EH (cell line): ENCODE data around the gene CCT7.
"Not testable (repeated sequence)": the region's sequence is repeated elsewhere in the genome, so short reads cannot be mapped to it uniquely, and the experiment has no call there.

Source experiments
- DNase-seq: peaks from one replicate; pipeline ENCODE4 v3.0.0-alpha.2; 2015; ENCODE audit warnings: low read depth

CCT7 gene

DNA sequence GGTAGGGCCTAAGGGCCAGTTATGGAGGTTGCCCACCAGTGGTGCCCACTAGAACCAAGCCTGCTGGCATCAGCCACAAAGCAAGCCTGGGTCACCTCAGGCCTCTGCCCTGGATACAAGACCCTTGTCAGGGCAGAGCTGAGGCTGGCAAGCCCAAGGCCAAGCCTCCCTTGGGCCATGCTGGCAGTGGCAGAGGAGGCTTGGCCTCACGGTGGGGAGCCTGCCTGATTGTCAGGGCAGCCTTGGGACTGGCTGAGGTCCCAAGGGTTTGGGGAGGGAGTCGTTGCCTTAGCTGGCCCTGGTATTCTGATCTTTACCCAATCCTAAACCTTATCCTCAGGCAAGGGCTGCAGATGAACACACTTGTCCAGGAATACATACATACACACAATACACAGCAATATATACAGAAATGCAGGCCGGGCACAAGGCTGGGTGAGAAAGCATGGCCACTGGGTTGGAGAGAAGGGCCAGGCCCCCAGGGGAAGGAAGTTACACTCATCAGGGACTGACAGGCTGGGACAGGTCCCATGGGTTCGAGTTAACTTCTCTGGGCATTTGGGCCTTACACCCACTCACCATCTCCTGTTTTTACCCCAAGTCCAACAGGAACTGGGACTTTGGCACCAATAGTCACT lies 21.0 kb downstream of the CCT7 start:
- no peak for DNase-seq

DNA sequence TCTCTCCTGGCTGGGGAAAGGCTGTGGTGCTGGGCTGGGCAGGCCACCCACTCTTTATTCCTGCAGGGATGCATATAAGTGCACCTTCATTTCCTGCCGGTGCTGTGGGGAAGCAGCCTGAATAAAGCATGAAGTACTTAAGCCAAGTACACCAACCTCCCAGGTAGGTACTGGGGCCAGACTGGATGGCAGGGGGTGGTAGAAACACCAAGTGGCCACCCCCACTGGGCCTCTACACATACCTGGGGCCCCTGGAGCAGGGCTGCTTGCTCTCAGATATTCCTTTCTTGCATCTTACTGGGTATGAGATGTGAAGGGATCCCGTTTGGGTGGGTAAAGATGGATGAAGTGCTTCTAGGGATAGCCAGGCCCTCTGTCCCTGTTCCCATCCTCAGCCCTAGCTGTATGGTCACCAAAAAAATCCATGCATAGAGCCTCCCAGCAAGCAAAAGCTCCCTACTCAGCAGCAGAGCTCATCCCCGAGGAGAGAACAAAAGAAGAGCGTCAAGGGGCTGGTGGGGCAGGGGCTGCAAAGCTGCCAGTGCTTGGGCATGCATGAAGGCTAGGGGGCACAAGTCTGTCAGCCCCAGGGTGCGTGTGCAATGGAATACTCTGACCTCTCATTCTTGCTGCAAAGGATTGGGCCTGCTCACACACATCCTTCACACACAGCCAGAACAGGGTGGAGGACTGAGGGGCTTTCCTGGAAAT lies 22.0 kb downstream of the CCT7 start:
- DNase-seq = no peak

DNA sequence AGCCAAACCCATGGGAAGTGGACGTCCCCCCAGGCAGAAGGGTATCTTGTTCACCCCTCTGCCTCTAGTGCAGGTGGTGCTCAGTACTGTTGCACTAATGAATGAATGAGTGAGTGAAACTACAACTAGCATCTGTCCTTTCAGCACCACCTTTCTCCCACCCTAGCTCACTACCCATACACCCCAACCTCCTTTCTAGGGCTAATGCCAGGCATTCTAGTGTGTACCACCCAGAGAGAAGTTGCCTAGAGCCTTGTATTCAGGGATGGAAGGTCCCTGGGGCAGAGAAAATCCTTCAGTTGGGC lies 22.5 kb downstream of the CCT7 start:
- no peak for DNase-seq

DNA sequence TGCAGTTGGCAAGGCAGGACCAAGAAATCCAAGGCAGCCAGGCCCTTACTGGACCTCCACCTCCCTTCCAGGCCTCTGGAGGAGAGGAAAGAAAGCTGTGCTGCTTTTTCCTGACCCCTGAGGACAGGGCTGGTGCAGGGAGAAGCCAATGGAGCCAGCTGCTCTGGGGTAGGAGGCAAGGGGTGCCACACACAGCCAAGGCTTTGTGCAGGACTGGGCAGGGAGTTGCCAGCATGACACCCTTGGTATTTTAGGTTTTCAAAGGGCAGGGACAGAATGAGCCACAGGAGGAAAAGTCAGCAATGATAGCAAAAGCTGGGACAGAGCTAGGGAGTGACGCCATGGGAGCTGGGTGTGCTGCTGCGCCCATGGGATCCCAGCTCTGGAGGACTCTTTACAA lies 22.9 kb downstream of the CCT7 start:
- no peak for DNase-seq

DNA sequence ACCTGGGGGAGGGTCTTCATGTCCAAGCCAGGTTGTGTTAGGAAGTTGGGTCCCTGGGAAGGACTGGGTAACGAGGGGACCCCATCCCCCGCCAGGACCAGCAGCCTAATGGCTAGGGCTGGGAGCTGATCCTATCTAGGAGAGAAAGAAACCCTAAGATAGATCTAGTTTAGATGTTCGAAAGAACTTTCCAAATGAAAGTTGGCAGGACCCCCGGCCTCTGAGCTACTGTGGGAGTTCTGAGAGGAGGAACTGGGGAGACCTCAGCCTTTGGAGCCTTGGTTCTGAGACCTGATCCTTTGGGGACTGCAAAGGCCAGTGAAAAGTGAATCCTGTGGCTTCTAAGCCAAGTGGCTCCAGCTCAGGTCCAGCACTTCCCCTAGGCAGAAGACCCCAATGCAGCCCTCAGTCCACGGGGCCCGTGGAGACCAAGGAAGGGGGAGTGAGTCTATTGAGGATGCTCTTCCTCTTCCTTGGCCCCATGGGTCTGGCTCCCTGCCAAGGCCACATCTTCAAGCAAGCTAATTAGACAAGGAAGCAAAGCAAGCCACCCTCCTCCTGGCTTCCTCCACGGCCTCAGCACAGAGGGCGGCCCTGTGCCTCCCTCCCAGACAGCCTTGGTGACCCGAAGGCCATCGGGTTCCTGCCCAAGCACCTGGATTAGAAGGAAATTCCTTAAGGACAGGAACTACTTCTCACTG lies 23.5 kb downstream of the CCT7 start:
- no peak for DNase-seq

DNA sequence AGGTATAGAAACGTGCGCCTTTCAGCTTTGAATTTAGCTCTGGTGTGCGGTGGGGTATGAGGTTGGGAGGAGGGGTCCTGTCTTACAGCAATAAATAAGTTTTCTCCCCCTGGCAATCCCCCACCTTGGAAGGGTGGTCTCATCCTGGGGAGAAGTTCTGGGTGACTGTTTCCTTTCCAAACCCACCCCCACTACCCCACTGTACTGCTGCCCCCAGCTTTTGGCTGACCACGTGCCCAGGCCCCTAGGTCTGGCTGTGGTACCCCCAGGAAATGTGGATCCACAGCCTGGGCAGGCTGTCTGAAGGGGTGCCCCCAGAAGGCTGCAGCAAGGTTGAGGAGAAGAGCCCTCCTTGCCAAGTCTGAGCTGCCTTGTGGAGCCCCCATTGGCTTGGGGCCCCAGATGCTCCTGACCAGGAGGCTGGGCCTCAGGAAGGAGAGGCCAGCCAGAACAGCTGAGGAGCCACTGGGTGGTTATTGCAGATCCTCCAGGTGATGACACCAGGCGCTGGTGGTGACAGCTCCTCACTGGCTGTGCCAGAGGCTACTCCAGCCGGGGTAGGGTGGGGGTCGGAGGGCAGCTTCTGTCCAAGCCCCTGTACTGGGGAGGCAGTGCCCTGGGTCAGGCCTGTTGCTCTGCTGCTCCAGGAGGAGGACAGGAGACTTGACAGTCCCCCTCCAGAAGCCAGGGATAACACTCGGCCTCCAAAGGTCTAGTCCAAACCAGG lies 24.2 kb downstream of the CCT7 start:
- DNase-seq = no peak

DNA sequence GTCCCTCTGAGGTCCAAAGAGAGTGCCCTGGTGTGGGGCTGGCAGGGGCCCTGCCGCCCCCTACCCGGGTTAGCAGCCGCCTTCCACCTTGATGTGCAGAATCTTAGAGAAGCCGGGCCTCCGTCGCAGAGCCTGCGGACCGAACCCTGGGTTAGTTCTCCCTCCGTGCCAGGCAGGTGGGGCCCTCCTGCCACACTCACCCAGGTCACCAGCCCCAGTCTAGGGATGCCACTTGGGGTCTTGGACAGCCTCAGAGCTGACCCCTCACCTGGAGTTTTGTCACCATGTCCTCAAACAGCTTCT lies 24.8 kb downstream of the CCT7 start:
- DNase-seq = no peak

DNA sequence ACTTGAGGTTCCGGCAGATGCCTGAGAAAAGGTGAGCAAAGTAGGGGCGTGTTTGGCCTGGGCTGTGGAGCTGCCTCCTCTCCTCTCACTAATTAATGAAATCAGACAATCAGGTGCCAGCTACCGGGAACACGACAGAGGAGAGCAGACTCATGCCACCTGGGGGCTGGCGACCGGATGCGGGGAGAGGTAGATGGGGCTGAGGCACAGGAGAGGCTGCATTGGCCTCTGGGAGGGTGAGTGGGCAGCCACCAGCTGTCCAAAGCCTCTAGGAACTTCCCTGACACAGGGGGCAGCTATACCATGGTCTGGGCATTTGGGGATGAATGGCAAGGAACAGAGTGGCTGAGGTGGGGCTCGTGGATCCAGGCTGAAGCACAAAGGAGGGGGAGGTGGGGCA lies 25.2 kb downstream of the CCT7 start:
- no peak for DNase-seq

DNA sequence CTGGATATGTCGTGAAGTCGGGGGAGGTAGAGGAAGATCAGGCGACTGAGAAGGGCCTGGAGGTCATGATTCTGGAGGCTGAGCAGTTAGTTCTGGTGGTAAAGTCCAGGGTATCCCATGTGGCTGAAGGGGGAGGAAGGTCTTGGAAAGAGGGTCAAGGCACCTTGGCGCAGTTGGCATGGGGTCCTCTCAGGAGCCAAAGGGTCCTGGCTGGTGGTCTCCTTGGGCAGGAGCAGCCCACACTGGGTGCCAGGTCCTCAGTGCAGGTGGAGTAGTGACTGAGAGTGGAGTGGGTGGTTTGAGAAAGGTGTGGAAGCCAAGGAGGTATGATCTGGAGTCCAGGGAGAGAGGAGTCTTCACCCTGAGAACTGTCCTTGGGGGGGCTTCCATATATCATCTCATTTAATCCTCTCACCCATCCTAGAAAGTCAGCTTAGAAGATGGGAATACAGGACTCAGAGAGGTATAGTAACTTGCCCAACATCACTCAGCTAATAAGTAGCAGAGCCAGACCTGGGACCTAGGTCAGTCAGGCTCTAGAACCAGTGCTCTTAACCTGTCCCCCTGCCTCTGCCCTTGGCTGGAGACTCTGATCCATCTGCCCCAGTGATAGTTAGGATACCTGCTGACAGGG lies 25.7 kb downstream of the CCT7 start:
- DNase-seq = no peak

DNA sequence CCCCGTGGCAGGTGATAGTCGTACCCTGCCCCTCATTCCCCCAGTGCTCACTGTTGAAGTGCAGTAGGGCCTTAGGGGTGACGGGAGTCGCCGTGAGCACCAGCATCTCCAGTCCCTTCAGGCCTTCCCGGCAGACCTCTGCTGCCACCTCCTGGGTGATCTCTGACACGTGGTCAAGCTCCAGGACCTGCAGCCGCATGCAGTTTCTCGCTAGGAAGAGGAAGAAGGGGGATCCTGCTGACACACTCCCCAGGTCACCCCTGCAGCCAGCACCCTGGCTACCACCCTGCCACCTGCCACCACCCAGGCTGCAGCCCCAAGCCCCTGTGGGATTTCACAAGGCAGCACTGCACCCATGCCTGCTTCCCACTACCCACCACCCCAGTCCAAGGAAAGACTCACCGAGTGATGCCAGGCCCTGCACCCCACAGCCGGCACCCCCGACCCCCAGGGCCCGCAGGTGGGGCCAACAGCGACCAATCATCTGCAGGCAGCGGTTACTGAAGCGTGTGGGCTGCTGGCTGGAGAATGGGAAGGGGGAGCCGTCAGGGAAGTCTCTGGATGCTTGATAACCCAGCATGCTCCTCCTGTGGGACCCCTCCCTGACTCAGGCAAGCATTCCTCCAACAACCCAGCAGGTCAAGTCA lies 26.4 kb downstream of the CCT7 start:
- DNase-seq = peak; percentile 58

DNA sequence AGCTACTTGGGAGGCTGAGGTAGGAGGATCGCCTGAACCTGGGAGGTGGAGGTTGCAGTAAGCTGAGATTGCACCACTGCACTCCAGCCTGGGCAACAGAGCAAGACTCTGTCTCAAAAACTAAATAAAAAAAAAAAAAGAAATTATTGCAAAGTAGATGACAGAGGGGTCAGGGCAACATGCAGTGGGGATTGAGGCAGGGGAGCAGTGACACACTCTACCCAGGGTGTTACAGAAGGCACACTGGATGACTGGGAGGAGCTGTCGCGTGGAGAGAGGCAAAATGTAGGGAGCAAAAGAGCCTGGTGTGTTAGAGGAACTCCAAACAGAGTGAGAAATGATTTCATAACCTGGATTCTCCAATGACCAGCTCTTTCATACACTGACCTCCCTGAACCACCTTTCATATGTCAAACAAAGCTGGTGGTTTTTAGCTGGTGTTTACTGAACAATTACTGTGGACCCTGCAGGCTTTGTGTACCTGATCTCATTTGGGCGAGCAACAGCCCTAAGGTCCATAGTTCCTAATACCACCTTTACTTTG lies 28.1 kb downstream of the CCT7 start:
- no peak for DNase-seq

DNA sequence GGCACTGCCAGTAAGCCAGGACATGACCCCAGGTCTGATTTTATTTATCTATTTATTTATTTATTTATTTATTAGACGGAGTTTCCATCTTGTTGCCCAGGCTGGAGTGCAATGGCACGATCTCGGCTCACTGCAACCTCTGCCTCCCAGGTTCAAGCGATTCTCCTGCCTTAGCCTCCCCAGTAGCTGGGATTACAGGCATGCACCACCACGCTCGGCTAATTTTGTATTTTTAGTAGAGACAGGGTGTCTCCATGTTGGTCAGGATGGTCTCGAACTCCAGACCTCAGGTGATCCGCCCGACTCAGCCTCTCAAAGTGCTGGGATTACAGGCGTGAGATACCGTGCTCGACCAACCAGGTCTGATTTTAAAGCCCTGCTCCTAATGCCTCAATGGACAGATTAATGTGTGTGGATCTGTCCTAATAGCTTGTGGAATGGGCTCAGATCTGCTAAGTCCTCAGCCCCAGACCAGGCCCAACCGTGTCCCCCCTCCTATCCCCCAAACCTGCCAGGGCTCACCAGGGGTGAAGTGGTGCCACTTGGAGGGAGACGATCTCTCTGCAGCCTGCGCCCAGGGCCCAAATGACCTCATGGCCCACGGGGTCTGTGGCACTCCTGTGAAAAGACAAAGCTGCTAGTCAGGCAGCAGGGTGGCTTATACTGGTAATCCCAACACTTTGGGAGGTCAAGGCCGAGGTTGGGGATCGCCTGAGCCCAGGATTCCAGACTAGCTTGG lies 28.8 kb downstream of the CCT7 start:
- DNase-seq = not testable (repeated sequence)

DNA sequence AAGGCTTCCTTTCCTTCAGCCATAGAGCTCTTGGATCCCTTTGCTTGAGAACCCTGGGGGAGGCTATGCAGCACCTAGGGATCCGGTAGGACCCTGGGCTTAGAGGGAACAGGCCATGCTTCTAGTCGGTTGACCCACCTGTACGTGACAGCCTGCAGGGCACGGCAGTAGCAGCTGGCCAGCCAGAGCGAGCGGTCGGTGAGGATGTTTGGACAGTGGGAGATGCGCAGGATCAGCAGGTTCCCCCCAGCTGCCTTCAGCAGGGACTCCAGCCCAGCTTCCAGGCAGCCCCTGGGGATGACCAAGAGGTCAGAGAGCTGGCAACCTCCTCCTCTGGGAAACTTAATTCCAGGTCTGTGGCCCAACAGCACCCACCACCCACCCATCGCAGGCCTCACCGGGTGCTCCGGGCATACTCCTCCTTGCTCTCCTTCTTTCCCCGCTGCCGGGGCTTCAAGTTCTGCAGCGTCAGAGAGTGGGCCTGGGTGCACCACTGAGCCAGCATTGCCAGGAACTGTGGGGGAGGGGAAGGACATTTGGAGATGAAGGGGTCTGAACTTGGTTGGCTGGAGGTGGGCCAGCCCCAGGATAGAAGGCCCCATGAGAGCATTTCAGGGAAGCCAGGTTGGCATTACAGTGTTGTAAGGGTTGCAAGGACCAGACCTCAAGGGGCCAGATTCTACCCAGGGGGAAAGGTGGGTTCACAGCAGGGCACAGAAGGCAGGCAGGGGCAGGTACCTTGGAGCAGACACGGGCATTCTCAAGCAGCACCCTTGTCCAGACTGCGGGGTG lies 29.6 kb downstream of the CCT7 start:
- DNase-seq = no peak

DNA sequence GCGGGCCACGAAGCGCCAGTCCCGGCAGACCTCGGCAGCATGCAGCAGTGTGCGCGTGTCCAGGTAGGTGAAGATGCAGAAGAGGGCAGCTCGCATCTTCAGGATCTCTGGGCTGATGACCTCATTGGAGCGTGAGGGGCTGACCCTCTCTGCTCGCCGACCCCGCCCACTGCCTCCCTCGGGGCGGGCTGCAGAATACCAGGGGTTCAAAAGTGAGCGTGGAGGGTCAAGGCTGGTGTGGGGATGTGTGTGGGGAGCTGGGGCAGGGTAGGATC lies 30.2 kb downstream of the CCT7 start:
- no peak for DNase-seq

DNA sequence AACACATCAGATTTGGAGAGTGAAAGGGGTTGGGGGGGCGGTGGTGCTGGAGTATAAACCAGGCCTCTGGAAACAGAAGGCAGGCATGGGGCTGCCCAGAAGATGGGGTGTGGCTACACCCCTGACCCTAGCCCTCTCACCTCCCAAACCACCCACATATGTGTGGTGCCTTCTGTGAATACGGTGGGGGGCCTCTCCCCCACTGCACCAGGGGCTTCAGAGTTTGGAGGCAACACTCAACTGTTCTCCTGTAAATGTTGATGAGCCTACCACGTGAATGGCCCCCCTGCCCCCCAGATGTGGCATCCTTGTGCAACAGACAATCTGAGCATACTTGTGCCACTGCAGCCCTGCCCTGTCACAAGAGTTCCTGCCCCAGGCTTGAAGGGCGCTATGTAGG lies 30.7 kb downstream of the CCT7 start:
- no peak for DNase-seq

DNA sequence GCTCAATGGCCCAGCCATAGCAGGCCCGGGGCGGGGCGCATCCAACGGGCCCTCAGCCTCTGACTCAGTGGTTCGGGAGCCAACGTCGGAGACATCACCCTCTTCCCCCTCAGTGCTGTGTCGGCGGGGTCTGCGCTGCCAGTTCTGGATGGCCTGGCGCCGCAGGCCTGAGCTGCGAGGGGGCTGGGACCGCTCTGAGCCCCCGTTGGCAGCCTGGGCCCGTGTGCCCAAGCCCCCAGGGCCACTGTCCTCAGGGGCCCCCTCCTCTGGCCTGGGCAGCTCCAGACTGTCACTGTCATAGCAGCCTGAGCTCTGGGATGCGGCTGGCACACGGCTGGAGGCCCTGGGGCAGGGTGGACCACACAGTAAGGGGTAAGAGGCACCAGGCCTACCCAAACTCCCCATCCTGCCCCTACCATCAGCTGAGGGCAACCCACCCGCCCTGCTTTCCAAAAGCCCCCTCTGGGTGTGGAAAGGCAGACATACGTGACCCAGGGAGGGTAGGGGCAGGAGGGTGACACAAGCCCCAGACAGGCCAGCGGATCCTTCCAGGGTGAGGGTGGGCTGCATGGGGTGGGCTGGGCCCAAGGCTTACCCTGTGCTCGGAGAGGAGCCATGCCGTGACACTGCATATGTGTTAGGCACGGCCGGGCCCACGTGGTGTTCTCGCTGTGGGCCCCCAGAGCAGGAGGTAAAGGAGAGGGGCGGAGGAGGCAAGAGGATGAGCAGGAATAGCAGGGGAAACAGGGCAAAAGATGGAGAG lies 31.4 kb downstream of the CCT7 start:
- no peak for DNase-seq

DNA sequence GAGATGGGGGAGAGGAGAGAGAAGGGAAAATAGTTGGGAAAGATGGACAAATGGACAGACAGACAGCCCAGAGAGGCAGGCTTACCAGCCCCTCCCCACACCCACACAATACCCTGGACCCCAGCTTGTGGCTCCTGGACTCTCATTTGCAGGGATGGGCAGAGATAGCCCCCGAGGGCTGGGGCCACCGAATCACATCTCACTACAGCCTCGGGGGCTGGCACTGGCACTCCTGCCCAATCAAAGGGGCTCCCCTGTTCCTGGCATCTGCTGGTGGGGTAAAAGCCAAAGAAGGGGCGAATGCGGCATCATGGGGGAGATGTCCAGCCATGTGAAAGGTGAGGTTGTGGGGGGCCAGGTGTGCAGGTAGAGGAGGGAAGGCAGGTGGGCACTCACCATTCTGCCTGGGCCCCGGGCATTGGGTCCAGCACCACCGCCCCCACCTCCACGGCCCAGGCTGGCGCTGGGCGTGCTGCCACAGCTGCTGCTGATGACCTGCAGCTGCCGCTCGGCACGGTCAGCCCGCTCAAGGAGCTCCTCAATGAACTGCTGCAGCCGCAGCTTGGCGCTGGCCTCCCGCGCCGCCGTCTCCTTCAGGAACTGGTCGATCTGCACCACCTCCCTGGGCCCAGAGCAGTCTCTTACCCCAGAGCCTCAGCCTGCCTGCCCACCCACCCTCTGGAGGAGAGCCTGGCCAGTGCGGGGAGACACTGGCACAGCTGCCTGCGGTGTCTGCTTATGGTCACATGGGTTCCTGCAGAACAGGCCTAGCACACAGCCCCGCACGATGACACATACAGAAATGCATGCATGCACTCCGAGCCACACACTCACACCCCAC lies 32.2 kb downstream of the CCT7 start:
- DNase-seq = no peak

DNA sequence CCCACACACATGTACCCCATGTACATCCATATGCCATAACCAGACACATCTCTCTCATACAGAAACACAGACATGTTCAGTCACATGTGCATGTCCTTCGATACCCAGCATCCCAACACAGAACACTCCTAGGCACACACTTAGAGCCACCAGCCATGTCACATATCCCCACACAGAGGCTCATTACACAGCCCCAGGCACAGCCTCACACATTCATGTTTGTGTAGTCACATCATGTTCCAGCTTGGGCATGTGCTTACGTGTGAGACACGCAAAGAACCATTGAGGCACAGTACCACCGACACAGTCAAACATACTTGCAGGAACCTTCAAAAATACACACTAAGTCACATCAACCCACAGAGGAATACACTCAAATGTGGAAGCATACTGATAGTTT lies 32.9 kb downstream of the CCT7 start:
- DNase-seq = no peak

DNA sequence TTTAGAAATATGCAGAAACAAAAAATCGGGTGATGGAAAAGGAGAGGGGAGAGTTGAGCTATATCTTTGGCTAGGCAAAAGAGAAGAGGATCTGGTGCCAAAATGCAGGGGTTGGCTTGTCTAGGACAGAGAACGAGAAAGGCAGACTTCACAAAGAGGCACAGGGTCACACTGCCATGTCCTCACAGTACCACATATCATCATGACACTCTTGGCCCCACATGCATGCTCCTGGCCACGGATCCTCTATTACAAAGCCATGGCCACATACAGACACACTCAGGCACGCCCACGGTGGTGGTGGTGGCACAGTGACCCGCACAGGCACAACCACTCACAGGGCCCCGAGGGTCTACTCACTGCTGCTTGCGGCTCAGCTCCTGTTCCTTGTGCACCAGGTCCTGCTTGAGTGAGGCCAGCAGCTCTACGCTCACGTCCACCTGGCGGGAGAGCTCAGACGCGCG lies 34.3 kb downstream of the CCT7 start:
- no peak for DNase-seq
